HG02884 (cell line): ENCODE results near the gene MAPK4.
"Not testable (repeated sequence)": the region's sequence is repeated elsewhere in the genome, so short reads cannot be mapped to it uniquely, and the experiment has no call there.

Experiments used
- ATAC-seq: cut with Tn5 transposase; IDR thresholded peaks from one replicate; pipeline ENCODE4 v1.9.1; 2021; ENCODE audit warnings: mild to moderate bottlenecking, moderate library complexity; ENCODE audit not compliant: unreplicated experiment

MAPK4 gene

DNA sequence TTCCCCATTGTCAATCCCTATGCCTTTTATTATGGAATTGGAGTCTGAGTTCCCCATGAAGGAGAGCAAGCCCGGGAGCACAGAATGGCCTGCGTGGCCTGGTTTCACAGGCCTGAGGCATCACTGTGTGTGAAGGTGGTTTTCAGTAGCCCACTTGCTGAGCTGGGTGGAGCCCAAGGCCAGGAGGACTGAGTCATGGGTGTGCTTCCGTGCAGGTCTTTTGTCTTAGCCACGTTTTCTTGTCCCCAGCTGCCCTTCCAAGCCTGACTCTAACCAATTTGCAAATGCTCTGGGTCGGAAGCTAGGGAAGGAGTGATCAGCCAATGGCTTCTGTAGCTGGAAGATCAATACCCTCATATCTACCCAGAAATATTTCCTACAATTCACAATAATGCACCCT lies 119.2 kb downstream of the MAPK4 start:
- ATAC-seq = no peak

DNA sequence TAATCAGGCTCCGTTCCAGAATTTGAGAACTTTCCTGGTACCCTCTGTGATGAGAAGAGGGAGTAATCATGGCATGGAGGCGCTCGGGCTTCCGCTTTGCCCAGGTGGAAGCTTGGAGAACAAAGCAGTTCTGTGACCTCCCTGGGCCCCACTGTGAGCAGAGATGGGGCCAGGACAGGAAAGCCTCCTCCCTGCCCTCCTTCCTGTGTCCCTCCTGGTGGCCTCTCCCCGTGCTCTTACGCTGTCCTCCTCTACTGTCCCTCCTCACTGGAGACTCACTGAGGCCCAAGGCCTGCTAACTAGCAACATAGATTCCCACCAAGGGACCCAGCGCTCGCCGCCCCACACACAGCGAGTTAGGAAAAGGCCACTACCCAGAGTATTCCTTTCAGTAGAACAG lies 119.8 kb downstream of the MAPK4 start:
- ATAC-seq = no peak

DNA sequence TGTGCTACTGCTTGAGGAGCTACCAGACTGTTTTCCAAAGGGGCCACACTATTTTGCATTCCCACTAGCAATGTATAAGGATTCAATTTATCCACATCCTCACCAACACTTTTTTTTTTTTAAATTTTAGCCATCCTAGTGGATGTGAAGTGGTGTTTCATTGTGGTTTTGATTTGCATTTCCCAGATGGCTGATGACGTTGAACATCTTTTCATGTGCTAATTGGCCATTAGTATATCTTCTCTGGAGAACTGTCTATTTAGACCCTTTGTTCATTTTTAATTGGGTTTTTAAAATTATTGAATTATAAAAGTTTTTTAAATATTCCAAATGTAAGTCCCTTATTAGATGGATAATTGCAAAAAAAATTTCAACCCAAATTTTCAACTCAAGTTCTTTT lies 121.1 kb downstream of the MAPK4 start:
- ATAC-seq = no peak

DNA sequence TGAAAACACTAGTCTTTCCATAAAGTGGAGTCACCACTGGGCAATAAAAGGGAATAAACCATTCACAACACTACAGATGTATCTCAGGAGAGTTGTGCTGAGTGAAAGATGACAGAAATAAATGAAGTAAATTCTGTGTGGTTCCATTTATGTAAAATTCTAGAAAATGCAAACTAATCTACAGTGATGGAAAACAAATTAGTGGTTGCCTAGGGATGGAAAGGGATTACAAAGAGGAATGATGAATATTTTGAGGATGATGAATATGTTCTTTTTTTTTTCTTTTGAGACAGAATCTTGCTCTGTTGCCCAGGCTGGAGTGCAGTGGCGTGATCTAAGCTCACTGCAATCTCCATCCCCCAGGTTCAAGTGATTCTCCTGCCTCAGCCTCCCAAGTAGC lies 123.0 kb downstream of the MAPK4 start:
- no peak for ATAC-seq

DNA sequence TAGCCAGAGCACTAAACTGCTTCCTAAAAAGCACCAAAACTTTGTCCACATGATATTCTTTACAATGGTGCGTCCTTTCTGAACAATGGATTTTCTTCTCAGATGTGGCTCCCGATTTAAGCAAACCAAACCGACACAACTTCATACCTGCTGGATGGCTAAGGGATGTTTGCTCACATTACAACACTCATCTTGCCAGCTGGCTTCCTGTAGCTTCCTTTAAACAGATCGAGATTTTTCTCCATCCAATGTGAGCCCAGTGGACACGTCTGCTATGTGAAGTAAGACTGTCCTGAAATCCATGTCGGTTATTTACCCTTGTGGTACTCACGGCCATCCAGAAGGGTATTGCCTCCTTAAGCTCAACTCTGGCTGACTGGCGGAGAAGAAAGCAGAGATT lies 126.5 kb downstream of the MAPK4 start:
- no peak for ATAC-seq

DNA sequence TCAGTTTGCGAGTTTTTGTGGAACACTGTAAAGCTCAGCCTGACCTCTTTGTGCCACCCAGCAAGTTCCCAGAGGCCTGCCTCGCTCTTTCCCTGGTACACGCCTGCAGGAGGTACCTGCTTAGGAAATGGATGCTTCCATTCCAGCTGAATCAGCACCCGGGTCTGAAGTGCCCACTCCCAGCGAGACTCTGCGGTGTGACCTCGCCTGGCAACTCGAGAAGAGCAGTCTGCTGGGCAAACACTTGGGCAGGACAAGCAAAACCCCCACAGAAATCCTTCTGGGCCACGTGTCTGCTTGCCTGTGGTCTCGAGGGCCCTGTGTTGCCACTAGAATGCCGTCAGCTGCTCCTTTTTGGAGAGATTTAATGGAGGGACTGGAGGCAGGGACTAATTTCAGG lies 127.6 kb downstream of the MAPK4 start:
- no peak for ATAC-seq

DNA sequence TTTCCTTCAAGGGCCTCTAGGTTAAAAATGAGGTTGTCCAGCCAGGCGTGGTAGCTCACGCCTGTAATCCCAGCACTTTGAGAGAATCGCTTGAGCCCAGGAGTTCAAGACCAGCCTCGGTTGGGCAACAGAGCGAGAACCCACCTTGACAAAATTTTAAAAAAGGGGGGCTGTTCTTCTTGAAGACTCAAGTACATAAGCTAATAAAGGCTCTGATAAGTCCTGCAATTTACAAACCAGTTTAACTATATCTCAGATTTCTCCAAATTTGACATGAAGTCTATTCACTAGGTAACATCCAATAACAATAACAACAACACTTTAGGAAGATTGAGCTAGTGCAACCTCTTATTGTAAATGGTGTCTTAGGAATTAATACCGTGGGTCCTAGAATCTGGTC lies 129.7 kb downstream of the MAPK4 start:
- no peak for ATAC-seq

DNA sequence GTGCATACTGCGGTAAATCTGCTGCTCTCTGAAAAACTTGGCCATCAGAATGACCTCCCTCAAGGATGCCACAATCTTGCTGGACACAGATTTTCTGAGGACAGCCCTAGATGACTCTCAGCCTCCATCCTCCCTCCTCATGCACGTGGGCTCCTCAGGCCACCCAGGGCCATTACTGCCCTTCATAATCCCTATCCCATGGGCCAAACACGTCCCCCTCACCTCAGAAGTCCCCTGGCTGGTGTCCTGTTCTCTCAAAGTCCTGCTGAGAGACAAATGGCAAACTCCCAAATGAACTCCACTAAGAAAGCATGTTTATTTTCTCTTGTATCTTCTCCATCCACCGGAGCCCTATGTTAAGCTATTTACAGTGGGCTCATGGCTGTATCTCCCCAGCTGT lies 134.3 kb downstream of the MAPK4 start:
- no peak for ATAC-seq

DNA sequence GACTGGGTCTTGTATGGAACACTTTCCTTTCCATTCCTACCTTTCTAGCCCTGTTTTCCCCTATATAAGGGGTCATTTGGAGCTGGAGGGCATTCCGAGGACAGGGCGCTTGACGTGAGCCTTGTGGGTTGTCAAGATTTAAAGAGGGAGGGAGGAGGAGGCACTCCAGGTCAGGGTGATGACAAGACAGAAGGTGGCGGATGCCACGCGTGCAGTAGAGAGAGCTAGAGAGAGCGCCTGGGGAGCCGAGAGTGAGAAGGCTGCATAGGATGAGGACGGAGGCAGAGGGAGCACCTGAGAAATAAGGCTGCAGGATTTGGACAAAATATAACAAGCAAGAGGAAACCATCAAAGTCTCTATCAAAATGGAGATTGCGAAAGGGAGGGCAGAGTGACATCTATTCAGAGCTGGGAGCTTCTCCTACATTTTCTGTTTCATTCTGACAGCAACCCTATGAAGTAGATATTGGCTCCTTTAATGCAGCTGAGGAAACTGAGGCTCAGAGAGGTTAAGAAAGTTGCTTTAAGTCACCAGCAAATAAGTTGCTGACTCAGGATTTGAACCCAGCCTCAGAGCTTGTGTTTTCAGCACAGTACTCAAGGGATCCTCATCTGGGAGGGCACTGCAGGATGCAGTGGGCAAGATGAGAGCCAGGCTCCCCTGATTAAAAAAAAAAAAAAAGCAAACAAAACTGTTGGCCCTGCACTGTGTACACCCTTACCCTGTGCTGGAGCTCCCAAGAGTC lies 135.7 kb downstream of the MAPK4 start:
- ATAC-seq = no peak

DNA sequence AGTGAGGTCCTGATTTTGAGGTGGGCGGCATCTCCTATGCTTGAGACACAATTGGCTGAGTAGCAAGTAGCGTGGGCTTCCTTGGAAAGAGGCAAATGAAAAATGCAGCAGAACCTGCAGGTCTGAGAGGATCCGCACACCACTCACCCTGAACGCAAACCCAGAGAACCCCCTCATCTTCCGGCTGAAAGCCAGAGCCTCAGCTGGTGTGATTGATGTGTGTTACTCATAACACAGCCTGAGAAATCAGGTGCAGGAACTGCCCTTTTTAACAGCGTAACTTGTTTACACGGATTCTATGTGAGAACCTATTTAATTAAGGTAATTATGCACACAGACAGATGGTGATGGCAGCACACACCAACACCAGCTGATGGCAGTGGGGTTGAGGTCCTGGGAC lies 136.5 kb downstream of the MAPK4 start:
- ATAC-seq = no peak

DNA sequence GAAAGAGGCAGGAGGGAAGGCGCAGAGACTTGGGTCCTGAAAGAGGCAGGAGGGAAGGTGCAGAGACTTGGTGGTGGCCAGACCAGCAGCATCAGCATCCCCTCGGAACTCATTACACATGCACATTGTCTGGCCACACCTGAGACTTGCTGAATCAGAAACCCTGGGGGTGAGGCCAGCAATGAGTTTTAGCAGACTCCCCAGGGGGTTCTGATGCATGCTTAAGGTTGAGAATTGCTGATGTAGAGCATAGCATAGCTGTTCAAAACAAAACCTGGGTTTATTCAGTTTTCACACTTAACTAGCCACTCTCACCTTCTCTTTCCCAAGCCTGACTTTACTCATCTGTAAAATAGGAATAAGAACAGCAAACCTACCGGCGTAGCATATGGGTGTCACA lies 137.0 kb downstream of the MAPK4 start:
- no peak for ATAC-seq

DNA sequence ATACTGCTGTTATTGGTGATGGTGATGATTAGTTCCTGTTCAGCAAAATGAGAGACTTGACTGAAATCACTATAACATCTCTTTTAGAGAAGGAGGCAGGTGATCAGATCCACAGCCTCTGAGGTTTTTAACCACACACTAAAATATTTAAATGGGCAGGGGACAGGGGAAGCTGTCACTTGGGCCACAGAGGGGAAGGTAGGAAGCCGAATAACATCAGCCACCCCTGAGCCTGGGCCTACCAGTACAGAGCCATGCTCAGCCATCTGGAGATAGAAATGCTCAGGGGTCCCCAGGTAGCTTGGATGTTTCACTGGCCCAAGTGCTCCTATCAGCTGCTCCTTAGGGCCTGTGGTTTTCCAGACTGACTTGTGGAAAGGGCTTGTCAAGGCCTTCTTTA lies 137.6 kb downstream of the MAPK4 start:
- ATAC-seq = no peak

DNA sequence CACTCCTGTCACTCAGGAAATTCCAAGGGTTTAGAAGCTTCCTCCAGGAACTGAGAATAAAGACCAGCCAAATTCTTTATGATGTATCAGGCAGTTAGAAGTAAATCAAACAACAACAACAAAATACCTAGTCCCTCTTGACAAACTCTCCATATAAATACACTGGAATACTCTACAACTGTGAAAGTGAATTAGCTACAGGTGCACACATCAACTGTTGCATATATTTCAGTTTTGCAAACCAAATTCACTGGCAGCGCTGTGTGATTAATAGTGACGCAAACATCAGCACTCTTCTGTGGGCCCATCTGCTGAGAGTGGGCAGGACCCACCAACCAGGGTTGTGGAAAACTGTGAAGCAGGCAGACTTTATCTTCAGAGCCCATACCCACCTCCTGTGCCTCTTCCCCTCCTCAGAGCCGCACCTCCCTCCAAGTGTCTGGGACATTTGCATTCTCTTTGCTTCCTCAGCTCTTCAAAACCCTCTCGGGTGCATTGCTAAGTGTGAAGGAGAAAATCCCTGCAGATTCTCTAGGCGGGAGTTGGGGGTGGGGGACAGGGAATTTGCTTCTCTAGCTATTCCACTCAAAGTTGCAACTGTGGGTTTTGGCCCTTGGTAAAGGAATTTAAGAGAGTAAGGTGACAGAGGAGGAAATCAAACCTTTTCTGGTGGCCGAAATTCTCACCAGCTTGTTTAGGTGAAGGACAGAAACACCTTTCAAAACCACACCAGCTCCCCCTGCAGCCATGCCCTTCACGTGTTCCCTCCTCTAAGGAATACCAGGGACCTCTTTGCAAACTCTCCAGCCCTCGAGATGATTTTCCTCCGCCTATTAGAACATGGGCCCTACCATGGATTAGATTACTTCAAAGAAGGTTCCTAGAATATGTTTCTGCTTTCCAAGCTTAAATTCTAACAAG lies 140.6 kb downstream of the MAPK4 start:
- ATAC-seq = no peak

DNA sequence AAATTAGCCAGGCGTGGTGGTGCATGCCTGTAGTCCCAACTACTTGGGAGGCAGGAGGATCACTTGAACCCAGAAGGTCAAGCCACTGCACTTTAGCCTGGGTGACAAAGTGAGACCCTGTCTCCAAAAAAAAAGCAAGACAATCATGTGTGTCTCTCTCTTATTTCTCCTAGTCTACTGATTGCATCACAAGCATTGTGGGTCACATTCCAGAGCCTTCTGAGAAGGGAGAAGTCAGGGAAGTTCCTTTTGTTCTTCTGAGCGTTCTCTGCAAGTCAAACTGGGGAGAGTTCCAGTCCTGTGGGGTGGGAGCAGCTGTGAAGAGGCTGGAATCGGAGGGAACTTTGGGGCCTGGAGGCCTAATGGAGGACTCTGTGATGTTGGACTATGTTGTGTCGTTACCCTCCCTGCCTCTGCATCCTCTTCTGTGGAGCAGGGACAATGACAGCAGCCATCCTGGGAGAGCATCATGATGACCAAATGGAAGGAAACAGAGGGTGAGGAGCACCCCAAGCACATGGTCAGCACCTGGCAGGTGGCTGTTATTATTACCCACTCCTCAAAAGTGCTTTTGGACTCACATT lies 144.6 kb downstream of the MAPK4 start:
- no peak for ATAC-seq

DNA sequence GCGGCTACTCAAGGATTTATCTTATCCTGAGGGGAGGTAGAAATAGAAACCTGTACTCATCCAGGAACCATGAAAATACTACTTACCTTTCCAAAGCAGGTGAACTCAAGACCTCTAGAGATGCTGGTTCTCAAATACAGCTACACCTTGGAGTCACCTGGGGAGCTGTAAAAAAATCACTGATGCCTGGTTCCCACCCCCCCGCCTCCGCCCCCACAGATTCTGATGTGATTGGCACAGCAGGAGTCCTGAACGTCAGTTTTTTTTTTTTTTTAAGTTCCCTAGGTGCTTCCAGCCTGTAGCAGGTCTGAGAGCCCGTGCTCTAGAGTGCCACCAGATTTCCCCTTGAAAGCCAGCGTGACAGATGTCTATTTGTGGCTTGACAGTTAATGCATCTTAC lies 146.3 kb downstream of the MAPK4 start:
- no peak for ATAC-seq

DNA sequence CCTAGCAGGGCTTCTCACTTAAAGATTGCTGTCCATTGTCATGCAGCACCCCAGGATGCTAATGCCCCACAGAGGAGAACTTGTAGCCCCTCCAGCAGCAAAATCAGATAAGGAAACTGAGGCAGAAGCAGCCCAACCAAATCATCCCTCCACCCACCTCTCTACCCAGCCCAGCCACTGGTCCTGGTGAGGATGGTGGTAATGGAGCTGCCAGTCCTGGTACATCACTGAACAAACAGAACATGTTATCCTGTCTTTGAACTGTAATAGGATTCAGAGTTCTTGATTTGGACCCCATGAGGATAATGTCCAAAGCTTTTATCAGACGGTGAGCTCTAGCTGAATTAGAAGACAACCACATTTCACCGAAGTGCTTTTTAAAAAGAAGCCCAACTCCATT lies 146.8 kb downstream of the MAPK4 start:
- no peak for ATAC-seq

DNA sequence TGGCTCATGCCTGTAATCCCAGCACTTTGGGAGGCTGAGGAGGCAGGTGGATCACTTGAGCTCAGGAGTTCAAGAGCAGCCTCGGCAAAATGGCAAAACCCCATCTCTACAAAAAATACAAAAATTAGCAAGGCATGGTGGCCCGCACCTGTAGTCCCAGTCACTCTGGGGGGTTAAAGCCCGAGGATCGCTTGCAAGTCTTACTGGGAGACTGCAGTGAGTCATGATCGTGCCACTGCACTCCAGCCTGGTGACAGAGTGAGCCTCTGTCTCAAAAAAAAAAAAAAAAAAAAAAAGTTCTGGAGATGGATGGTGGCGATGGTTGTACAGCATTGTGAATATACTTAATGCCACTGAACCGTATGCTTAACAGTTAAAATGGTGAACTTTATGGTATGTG lies 147.4 kb downstream of the MAPK4 start:
- not testable (repeated sequence) for ATAC-seq

DNA sequence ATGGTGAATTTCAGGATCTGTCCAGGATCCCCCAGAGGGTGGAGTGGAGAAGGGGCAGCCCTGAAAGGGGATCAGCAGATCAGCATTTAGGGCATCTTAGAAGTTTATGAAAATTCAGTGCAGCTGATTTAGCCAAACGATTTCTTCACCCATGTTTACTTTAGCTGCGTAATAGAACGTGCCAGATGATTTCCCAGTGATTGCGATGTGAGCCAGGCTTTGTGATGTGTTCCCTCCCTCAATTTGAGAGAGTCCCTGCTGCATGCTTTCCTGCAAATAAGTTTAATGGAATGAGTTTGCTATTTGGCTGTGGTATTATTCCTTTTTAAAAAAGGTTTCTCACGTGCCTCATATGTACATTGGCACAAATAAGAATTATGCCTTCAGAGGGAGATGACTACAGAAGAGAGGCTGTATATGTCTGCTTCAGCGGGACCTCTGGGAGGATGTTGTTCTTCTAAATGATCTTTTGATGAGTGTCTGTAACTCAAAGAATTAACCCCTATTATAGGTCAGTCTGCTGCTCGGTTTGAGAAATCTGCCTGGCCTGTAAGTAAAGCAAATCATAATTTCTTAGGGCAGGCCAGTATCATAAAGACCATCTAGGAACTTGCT lies 148.1 kb downstream of the MAPK4 start:
- ATAC-seq = no peak

DNA sequence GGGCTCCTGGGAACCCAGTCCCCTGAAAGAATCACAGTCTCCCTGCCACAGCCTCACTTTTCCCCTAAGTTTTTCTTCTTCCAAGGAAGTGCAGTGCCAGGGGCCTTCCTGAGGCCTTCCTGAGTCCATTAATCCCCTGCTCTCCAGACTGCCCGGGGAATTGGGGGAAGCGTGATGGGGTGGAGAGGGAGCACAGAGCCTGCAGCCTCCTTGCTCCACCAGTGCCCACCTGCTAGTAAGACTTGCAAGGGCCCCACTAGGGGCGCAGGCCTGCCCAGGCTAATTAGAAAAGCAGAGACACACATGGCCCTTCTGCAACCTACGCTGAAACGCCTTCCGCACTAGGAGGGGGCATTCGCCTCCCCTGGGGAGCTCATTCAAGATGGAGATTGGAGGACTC lies 149.3 kb downstream of the MAPK4 start:
- ATAC-seq = no peak

DNA sequence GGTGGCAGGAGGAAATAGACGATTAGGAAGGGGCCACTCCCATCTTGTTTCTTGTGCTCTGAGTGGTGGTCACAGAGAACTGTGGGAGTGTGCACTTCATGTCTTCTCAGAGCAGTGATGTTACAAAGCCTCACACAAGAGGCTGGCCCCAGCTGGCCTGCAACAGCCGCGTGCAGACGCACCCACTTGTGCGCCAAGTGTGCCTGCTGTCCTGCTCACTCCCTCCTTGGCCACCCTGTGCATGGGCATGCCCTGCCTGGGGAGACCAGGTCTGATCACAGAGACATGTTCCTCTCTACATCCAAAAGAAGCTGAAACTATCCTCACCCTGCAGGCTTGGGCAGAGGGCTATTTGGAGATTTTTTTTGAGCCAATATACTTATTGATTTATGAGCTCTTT lies 151.5 kb downstream of the MAPK4 start:
- no peak for ATAC-seq

DNA sequence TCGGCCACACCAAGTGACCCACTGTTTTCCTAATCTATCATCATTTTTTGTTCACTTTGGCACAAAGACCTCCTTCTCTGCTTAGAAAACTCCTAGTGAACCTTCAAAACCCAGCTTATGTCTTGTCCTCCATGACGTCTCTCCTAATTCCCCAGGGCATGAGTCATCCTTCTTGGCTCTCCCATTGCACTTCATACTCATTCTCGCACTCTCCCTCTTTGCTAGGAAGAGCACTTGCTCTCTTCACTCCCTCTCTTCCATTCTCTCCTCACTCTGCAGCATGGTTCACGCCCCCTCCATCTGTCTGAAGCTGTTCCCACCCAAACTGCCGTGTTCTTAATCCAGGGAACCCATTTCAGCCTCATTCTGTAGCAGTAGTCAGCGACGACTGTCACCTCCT lies 156.0 kb downstream of the MAPK4 start:
- no peak for ATAC-seq

DNA sequence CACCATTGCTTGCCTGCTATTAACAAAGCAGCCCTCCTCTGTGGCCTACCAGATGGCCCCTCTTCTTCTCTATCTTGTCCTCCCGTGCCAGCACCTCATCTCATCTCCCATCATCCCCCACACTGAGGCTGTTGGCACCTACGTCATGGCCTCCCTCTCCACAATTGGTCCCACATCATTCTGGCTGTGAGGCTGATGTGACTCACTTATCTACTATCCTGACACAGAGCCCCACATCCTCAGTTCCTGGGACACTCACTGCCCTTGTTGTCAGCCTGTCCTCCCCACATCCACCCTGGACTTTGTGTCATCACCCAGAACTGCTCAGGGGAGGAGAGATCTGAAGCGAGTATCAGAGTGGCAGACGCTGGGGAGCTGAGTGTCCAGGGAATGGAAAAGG lies 157.0 kb downstream of the MAPK4 start:
- no peak for ATAC-seq
